ENCODE measurements around the gene TNC.

TNC gene

GRCh38 chr9:115117999-115118878, at the start of gene TNC:
TNC (minus strand) TSS chr9:115118157; CDS start chr9:115091018, 27,139 bp downstream.
- DNase-seq (ENCODE audit: insufficient read length, low spot score) (no peak), FAIRE-seq (no peak)
- TF ChIP-seq CTCF (IDR thresholded peaks at IDR 0.05; ENCODE audit: insufficient read depth, missing control alignments) = no peak

- TF ChIP-seq CTCF (IDR thresholded peaks at IDR 0.05; ENCODE audit: insufficient read depth, missing control alignments) = no peak
- DNase-seq (ENCODE audit: insufficient read length, low spot score) (no peak), FAIRE-seq (no peak)
These were observed 49.2 kb upstream of the TNC start for GRCh38 chr9:115167175-115167574.

- no peak for DNase-seq (ENCODE audit: insufficient read length, low spot score)
- no peak for FAIRE-seq
- TF ChIP-seq CTCF (IDR thresholded peaks at IDR 0.05; ENCODE audit: insufficient read depth, missing control alignments) = no peak
These were observed 47.3 kb upstream of the TNC start for GRCh38 chr9:115165233-115165632.

- TF ChIP-seq CTCF (IDR thresholded peaks at IDR 0.05; ENCODE audit: insufficient read depth, missing control alignments) = no peak
These were observed 46.6 kb upstream of the TNC start for GRCh38 chr9:115164511-115164974.

GRCh38 chr9:115162946-115163345, 45.0 kb upstream of the TNC start:
- no peak for FAIRE-seq
- no peak for TF ChIP-seq CTCF (IDR thresholded peaks at IDR 0.05; ENCODE audit: insufficient read depth, missing control alignments)
- DNase-seq (ENCODE audit: insufficient read length, low spot score) = no peak

More at GRCh38 chr9:115164511-115164974, 46.6 kb upstream of the TNC start:
- DNase-seq (ENCODE audit: insufficient read length, low spot score) = no peak
- FAIRE-seq = no peak

GRCh38 chr9:115161446-115161845, 43.5 kb upstream of the TNC start:
- TF ChIP-seq CTCF (IDR thresholded peaks at IDR 0.05; ENCODE audit: insufficient read depth, missing control alignments) = no peak
- no peak for FAIRE-seq
- no peak for DNase-seq (ENCODE audit: insufficient read length, low spot score)
